Right lobe of liver (tissue), 6 donors: ENCODE results near the gene OVCA2. TPM values are rescaled to one million over a fixed set of nuclear protein-coding genes. Genes with fewer than 3 reads are reported as not detected.

Experiments
- ATAC-seq, 4 donors: fragments of 200-7000 bp; cut with Tn5 transposase; one replicate each; pipeline ENCODE4 v1.9.1; 2020; ENCODE audit warnings: mild to moderate bottlenecking in 4 of 4, moderate library complexity in 4 of 4
- DNase-seq, 3 donors: peaks; one replicate each; pipeline ENCODE4 v3.0.0-alpha.2; 2020
- H3K27ac ChIP-seq, 3 donors: fragments of 200-600 bp; one replicate each; pipeline ENCODE4 v1.8.0; 2022
- H3K27me3 ChIP-seq, 2 donors: fragments of 200-600 bp; one replicate each; pipeline ENCODE4 v1.8.0; 2022
- H3K36me3 ChIP-seq, 4 donors: fragments of 200-600 bp; sonication (generic) in 1 of 4; one replicate each; pipeline versions ENCODE4 v1.5.1 to v1.8.0; 2017 to 2022; ENCODE audit warnings: control low read depth in 1 of 4
- H3K4me1 ChIP-seq, 4 donors: fragments of 200-600 bp; sonication (generic) in 1 of 4; one replicate each; pipeline versions ENCODE4 v1.5.1 to v1.8.0; 2017 to 2022; ENCODE audit warnings: control low read depth in 1 of 4
- H3K4me3 ChIP-seq, 3 donors: fragments of 200-600 bp; one replicate each; pipeline ENCODE4 v1.8.0; 2022
- H3K9me3 ChIP-seq, 4 donors: fragments of 200-600 bp; sonication (generic) in 1 of 4; one replicate each; pipeline versions ENCODE4 v1.5.1 to v1.8.0; 2017 to 2022; ENCODE audit warnings: control low read depth in 1 of 4
- CTCF ChIP-seq, 4 donors: fragments of 200-600 bp in 3 of 4; fragments of 450-650 bp in 1 of 4; IDR thresholded peaks; one replicate each; pipeline versions ENCODE4 v1.5.1 to v1.8.0; 2016 to 2022; ENCODE audit warnings: antibody characterized with exemption in 4 of 4, mild to moderate bottlenecking in 2 of 4
- POLR2A ChIP-seq: fragments of 450-650 bp; IDR thresholded peaks from one replicate; pipeline ENCODE4 v1.6.1; 2017; ENCODE audit warnings: antibody characterized with exemption, mild to moderate bottlenecking
- WGBS: methylation state at CpG from one replicate; pipeline ENCODE4 v1.1.6; 2018; ENCODE audit warnings: low coverage, low lambda C conversion rate; ENCODE audit not compliant: insufficient coverage; ENCODE audit errors: missing lambda C conversion rate; 5-methylcytosine and 5-hydroxymethylcytosine counted together
- intact Hi-C, 2 donors: fragments of 100-400 bp; cut with DNase I; formaldehyde crosslinking; loops; one replicate each; pipeline versions ENCODE4 v1.11.2 to v1.14.1; 2022
- total RNA-seq, 6 experiments: library from RNA; depleted of rRNA in 2 of 6; stranded (reverse); fragments of >200 nt in 2 of 6; fragmentation: NEBNext Ultra II Directional in 3 of 6; extraction: Animal tissue kit (Norgen Biotek cat#: 25700) in 3 of 6; gene quantifications; one replicate each; pipeline versions ENCODE4 v1.1.0 to v1.2.4, GENCODE V29; 2016 to 2023
- donor health status: DM: no; HTN: yes; CAD: no.
- donor health status: DM: no; HTN: no; CAD: no.
- donor health status: DM: no; HTN: no; CAD: no.
- donor health status: DM: no; HTN: yes; CAD: no.
- donor health status: DM: no; HTN: yes; CAD: no.

Gene OVCA2
- total RNA-seq, 6 experiments from 2014 or later = 10.3 to 36.2 (median 14.8) TPM

GRCh38 chr17:2067048-2067561 lies 25.3 kb downstream of the OVCA2 start:
- ATAC-seq (peak in 1 of 4 donors; percentile 1), DNase-seq (no peak)
- Histone ChIP-seq H3K27me3 (no peaks in the 10 kb centered on the region), H3K4me3 (no peak overlapping the region), H3K36me3 (no peaks in the 10 kb centered on the region), H3K27ac (peak overlapping the region in 2 of 3 donors; percentile 47 to 71), H3K9me3 (no peaks in the 10 kb centered on the region), H3K4me1 (peaks cover 0 to 42% (median 3%) of the 10 kb centered on the region in 4 donors)
- WGBS = 52% methylated on average over 11 of the region's 14 CpGs
- TF ChIP-seq POLR2A (no peak), CTCF (IDR thresholded peaks at IDR 0.05) (no peak)
- intact Hi-C loops = no loop called here

- Histone ChIP-seq H3K4me3 (no peak overlapping the region), H3K36me3 (no peaks in the 10 kb centered on the region), H3K27ac (peak overlapping the region in 2 of 3 donors; percentile 47 to 71), H3K4me1 (peaks cover 0 to 42% (median 3%) of the 10 kb centered on the region in 4 donors), H3K9me3 (no peaks in the 10 kb centered on the region), H3K27me3 (no peaks in the 10 kb centered on the region)
- TF ChIP-seq POLR2A (no peak), CTCF (IDR thresholded peaks at IDR 0.05) (no peak)
- ATAC-seq = no peak
- intact Hi-C loops = no loop called here
- WGBS = no CpG with 5 or more reads among the region's 5 CpGs
- DNase-seq = no peak
Measured at GRCh38 chr17:2067608-2068024, 25.8 kb downstream of the OVCA2 start.

GRCh38 chr17:2068031-2068518 lies 26.3 kb downstream of the OVCA2 start:
- H3K27ac ChIP-seq = peak overlapping the region in 2 of 3 donors; percentile 47 to 71
- no peak overlapping the region for H3K4me3 ChIP-seq
- TF ChIP-seq CTCF (IDR thresholded peaks at IDR 0.05) (no peak), POLR2A (no peak)
- ATAC-seq (no peak), DNase-seq (no peak)
- peaks cover 0 to 42% (median 3%) of the 10 kb centered on the region in 4 donors for H3K4me1 ChIP-seq
- no peaks in the 10 kb centered on the region for H3K36me3 ChIP-seq
- WGBS = no CpG with 5 or more reads among the region's 6 CpGs
- H3K9me3 ChIP-seq = no peaks in the 10 kb centered on the region
- no peaks in the 10 kb centered on the region for H3K27me3 ChIP-seq
- intact Hi-C loops = no loop called here

- no peaks in the 10 kb centered on the region for H3K27me3 ChIP-seq
- no peaks in the 10 kb centered on the region for H3K9me3 ChIP-seq
- DNase-seq (no peak), ATAC-seq (no peak)
- no peaks in the 10 kb centered on the region for H3K36me3 ChIP-seq
- no peak overlapping the region for H3K4me3 ChIP-seq
- peaks cover 0 to 38% (median 3%) of the 10 kb centered on the region in 4 donors for H3K4me1 ChIP-seq
- 96% methylated on average over 3 of the region's 15 CpGs for WGBS
- no peak for TF ChIP-seq CTCF (IDR thresholded peaks at IDR 0.05)
- TF ChIP-seq POLR2A = no peak
- intact Hi-C loops = no loop called here
- H3K27ac ChIP-seq = peak overlapping the region in 2 of 3 donors; percentile 21 to 71
Measured at GRCh38 chr17:2068519-2069051, 26.8 kb downstream of the OVCA2 start.
